Coronary artery (tissue), 2 donors: Measurements from ENCODE around the gene MATCAP1.

Source experiments
- DNase-seq: peaks from one replicate; pipeline ENCODE4 v3.0.0-alpha.2; 2017; ENCODE audit warnings: low spot score
- H3K27ac ChIP-seq, 2 donors: fragments of 200-600 bp; sonication (generic); one replicate each; pipeline ENCODE4 v1.5.1; 2016 to 2019
- H3K4me3 ChIP-seq: fragments of 200-600 bp; sonication (generic); 2 replicates; pipeline ENCODE4 v1.5.1; 2016; ENCODE audit warnings: mild to moderate bottlenecking, moderate library complexity
- TF ChIP-seq, protein P1 (sequence below): fragments of 200-600 bp; sonication (generic); IDR thresholded peaks from one replicate; pipeline ENCODE4 v1.5.1; 2019; ENCODE audit warnings: antibody characterized with exemption

Gene MATCAP1

DNA sequence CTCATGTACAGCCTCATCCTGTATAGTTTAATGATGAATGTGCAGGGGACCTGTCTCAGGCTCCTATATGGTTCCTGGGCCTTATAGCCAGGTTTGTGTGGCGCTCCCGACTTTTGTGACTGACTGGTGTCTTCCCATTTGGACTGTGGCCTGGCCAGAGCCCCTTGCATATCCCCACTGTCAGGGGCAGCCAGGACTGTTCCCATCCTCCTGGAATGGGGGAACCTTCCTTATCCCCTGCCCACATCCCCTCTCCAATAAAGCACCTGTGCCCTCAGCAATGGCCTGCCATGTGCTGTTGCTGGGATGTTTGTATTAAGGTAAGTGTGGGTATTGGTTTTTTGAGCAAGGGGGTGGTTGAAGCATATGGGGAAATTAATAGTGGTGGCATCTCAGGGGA is 35.5 kb downstream of the MATCAP1 start:
- Histone ChIP-seq H3K4me3 (no peak overlapping the region), H3K27ac (no peak overlapping the region)
- no peak for DNase-seq
- TF ChIP-seq, protein P1, sequence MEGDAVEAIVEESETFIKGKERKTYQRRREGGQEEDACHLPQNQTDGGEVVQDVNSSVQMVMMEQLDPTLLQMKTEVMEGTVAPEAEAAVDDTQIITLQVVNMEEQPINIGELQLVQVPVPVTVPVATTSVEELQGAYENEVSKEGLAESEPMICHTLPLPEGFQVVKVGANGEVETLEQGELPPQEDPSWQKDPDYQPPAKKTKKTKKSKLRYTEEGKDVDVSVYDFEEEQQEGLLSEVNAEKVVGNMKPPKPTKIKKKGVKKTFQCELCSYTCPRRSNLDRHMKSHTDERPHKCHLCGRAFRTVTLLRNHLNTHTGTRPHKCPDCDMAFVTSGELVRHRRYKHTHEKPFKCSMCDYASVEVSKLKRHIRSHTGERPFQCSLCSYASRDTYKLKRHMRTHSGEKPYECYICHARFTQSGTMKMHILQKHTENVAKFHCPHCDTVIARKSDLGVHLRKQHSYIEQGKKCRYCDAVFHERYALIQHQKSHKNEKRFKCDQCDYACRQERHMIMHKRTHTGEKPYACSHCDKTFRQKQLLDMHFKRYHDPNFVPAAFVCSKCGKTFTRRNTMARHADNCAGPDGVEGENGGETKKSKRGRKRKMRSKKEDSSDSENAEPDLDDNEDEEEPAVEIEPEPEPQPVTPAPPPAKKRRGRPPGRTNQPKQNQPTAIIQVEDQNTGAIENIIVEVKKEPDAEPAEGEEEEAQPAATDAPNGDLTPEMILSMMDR = no peak

DNA sequence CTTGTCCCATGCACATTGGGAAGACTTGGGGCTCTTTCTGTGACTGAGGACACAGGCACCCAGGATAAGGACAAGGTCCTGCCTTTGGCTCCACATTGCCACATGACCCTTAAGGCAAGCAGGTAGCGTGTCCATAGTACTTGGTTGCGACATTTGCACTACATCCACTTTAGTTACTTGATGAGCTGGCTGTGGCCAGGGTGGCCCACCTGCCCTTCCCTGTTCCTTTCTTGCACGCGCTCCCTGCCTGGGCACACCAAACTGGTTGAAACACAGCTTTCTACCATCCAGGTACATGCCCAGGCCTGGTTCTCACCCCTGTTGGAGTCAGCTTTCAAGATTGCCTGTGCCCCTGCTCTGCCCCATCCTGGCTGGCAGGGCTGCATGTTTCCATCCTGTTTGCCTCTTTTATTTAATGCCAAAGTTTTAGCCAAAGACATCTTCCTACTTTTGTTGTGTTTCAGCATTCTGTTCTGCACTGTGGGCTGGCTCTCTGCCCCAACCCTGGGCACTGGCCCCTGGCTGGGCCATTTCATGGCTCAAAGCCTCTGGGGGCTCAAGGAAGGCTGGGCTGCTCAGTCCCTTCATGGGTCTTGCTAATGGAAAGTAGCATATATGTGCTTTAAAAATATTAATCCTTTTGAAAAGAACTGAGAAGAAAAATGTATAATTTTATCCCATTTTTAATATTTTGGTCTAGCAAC is 36.2 kb downstream of the MATCAP1 start:
- DNase-seq = no peak
- H3K27ac ChIP-seq = peak overlapping the region in 1 of 2 donors; percentile 6
- TF ChIP-seq, protein P1 = no peak

DNA sequence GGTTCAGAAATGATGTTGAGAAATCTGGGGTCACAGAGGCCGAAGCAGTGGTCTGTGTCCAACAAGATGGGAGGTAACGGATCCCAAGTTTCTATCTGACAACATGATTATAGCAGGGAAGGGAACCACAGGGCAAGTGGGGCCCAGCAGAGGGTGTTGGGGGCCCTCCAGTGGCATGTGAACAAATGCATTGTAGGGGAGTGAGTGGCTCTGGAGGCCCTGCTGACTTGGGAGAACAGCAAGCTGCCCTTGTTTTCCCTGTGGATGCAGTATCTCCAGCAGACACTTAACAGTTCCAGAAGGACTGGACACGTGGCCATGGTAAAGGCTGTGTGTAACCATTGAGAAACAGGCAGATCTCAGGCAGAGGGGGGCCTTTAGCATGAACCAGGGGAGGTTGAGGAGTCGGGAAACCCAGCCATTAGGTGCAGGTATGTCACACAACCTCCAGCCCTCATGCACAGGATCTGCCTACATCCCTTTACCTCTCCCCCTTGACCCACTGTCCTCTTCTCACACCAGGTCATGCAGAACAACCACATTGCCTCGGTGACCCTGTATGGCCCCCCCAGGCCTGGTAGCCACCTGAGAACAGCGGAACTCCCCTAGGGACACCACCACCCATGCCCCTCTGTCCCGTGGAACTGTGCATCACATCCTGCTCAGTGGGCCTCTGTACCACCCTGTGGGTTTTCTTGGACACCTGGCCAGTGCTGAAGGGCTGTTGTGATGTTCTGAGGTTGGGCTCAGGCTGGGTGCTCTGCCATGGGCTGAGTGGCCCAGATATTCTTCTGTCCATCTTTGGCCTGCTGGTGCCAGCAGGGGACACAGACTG is 37.0 kb downstream of the MATCAP1 start:
- Histone ChIP-seq H3K27ac (no peak overlapping the region), H3K4me3 (no peak overlapping the region)
- TF ChIP-seq, protein P1 = no peak
- DNase-seq = no peak

More for the DNA sequence above, 36.2 kb downstream of the MATCAP1 start:
- H3K4me3 ChIP-seq = no peak overlapping the region

DNA sequence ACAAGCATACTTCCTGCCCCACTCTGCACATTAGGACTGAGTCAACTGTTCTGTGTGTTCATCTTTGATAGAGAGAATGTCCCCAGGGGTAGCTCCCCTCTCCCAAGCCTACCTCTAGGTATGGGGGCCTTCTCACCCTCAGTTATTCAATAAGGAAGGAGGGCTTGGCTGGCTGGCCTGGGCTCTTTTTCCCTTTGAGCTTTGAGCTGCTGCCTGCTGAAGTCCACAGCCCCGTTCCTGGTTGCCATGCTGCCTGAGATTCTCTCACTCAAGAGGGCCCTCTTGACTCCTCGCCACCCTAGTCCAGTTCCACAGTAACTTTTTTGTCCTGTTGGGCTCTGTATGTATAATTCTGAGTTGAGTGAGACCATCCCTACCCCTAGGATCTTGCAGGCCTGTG is 38.0 kb downstream of the MATCAP1 start:
- TF ChIP-seq, protein P1 = no peak
- H3K4me3 ChIP-seq = no peak overlapping the region
- no peak for DNase-seq
- no peak overlapping the region for H3K27ac ChIP-seq

DNA sequence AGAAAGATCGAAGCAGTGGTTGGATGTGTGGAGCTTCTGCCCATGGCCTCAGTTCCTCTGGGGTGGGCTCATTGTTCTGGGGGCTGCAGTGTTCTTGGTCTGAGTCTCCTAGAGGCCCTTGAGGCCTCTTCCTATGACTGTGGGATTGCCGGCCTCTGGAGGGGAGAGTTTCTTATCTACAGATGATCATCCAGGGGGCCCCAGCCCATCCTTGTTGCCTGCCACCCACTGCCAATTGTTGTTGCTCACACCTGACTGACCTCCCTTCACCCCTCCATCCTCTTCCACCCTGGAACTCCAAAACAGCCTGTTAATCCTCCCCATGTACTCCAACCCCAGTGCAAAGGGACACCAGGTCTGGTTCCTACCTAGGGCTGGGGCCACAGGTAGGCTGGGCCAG is 38.8 kb downstream of the MATCAP1 start:
- DNase-seq = no peak
- TF ChIP-seq, protein P1 = no peak
- Histone ChIP-seq H3K27ac (no peak overlapping the region), H3K4me3 (no peak overlapping the region)

DNA sequence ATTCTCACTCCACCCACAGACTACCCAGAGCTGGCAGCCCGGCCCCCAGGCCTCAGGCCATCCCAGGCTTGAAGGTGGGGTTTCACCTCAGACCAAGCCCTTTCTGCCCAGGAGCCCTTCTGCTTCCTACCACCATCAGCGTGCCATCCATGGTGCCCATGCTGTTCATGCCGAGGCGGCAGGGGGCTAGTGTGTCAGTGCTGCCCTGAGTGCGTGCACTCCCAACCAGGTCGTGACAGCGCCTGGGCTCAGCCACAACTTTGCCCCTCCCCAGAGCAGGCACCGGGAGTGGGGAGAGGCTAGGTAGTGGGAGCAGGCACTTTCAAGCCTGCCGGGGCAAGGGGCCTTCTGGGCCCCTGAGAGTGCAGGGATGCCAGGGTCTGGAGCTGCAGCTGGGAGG is 41.4 kb downstream of the MATCAP1 start:
- TF ChIP-seq, protein P1 = no peak

DNA sequence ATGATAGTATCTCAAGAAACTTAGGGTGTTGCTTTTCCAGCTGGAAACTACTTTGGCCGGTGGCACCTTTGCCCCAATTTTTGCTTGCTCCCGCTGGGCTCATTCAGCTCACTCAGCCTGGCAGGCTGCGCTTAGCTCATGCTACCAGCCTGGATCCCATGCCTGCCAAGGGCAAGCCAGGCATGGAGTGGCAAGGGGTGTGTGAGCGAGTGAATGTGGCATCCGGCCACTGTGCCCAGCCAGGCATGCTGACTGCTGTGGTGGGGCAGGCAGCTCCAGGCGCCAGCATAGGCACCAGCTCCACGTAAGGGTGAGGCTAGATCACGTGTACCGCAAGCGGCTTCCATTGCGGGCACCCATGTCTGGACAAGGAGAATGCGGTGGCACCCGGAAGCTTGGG is 42.4 kb downstream of the MATCAP1 start:
- TF ChIP-seq, protein P1 = no peak
- H3K27ac ChIP-seq = no peak overlapping the region
- DNase-seq = no peak

More for the DNA sequence above, 41.4 kb downstream of the MATCAP1 start:
- DNase-seq = no peak
- H3K4me3 ChIP-seq = no peak overlapping the region
- no peak overlapping the region for H3K27ac ChIP-seq

More for the DNA sequence above, 42.4 kb downstream of the MATCAP1 start:
- H3K4me3 ChIP-seq = no peak overlapping the region
